ENCODE data around the gene DIP2B.

DIP2B gene

DNA sequence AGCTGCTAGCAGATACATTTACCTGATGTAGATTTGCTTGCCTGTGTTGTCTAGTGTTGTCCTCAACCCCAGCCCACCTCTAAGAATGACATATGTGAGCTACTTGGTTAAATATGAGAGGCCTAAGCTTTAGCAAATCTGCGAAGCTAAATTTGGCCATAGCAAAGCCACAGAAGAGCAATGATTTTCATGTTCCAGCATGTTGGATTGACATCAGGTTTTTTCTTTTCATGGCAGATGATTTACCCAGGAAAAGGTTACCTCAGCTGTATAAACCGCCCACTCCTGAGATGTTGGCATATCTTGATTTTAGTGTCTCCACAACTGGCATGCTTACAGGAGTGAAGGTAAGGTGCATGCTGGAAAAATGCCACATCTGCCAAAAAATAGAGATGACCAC, 222.7 kb downstream of the DIP2B start:
- H3K4me3 ChIP-seq (replicated peaks; ENCODE audit: low read depth, low read length) = no peak overlapping the region
- no peak for DNase-seq (ENCODE audit: low read depth)
- TF ChIP-seq, protein P1, sequence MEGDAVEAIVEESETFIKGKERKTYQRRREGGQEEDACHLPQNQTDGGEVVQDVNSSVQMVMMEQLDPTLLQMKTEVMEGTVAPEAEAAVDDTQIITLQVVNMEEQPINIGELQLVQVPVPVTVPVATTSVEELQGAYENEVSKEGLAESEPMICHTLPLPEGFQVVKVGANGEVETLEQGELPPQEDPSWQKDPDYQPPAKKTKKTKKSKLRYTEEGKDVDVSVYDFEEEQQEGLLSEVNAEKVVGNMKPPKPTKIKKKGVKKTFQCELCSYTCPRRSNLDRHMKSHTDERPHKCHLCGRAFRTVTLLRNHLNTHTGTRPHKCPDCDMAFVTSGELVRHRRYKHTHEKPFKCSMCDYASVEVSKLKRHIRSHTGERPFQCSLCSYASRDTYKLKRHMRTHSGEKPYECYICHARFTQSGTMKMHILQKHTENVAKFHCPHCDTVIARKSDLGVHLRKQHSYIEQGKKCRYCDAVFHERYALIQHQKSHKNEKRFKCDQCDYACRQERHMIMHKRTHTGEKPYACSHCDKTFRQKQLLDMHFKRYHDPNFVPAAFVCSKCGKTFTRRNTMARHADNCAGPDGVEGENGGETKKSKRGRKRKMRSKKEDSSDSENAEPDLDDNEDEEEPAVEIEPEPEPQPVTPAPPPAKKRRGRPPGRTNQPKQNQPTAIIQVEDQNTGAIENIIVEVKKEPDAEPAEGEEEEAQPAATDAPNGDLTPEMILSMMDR (IDR thresholded peaks at IDR 0.05; ENCODE audit: low read length, missing control alignments) = no peak

DNA sequence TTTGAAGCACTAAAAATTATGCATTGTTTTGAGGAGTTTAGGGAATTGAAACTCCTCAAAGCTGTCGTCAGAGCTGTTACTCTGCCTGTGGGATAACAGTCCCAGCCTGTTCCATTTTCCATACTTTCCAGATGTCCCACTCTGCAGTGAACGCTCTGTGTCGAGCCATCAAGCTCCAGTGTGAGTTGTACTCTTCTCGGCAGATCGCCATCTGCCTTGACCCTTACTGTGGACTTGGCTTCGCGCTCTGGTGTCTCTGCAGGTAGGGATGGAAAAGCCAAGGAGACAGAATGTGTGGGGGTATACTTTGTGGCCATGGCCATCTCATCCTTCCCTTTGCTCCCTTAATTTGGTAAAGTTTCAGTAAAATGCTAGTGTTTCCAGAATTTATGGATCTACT, 223.6 kb downstream of the DIP2B start:
- no peak overlapping the region for H3K4me3 ChIP-seq (replicated peaks; ENCODE audit: low read depth, low read length)
- TF ChIP-seq, protein P1 (IDR thresholded peaks at IDR 0.05; ENCODE audit: low read length, missing control alignments) = no peak
- DNase-seq (ENCODE audit: low read depth) = no peak

DNA sequence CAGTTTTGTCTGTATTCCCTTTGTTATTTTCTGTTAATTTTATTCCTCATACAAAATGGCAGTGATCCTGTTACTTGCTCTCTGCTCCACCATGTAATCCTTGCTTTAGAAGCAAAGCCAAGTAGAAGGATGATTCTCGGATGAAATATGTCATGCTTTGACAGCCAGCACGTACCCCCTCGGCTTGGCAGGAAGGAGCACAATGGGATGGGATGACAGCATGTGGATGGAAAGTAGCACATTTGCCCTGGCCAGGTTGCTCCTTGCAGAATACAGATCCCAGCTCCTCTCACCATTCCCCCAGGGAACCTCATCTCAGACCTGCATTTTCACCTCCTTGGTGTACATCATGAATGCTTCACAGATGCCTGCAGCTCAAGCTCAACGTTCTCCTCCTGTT, 224.1 kb downstream of the DIP2B start:
- DNase-seq (ENCODE audit: low read depth) = no peak

DNA sequence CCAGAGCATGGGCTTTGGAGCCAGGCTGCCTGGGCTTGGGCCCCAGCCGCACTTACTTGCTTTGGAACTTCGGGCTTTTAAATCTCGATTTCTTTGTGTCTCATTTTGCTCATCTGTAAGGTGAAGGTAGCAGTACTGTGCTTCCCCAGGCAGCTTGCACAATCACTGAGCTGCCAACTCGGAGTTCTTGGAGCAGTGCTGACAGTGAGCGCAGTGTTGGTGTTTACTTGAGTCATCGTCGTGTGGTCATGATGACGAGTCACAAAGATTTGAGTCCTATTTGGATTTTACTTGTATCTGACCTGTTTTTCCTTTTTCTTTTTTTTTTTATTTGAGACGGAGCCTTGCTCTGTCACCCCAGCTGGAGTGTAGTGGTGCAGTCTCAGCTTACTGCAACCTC, 227.8 kb downstream of the DIP2B start:
- peak; percentile 87 for DNase-seq (ENCODE audit: low read depth)
- no peak overlapping the region for H3K4me3 ChIP-seq (replicated peaks; ENCODE audit: low read depth, low read length)
- TF ChIP-seq, protein P1 (IDR thresholded peaks at IDR 0.05; ENCODE audit: low read length, missing control alignments) = no peak

More for the DNA sequence above, 224.1 kb downstream of the DIP2B start:
- H3K4me3 ChIP-seq (replicated peaks; ENCODE audit: low read depth, low read length) = no peak overlapping the region
- TF ChIP-seq, protein P1 (IDR thresholded peaks at IDR 0.05; ENCODE audit: low read length, missing control alignments) = no peak

DNA sequence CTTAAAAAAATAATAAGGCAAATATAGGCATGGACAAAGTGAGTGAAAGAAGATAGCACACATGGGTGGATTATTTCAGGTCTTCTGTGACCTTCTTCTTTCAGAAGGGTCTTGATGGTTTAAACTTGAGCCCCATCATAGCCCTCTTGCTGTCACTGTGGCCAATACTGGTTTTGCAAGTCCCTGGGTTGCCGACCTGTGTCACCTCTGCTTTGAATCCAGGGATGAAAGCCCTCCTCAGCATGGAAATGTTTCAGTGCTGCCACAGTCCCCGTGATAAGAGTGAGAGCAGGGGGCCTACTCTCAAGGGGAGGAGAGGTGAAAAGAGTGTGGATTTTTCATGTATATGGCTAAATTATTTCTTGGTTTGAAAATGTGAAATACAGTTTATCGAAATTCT, 228.9 kb downstream of the DIP2B start:
- no peak overlapping the region for H3K4me3 ChIP-seq (replicated peaks; ENCODE audit: low read depth, low read length)
- no peak for DNase-seq (ENCODE audit: low read depth)
- TF ChIP-seq, protein P1 (IDR thresholded peaks at IDR 0.05; ENCODE audit: low read length, missing control alignments) = no peak

DNA sequence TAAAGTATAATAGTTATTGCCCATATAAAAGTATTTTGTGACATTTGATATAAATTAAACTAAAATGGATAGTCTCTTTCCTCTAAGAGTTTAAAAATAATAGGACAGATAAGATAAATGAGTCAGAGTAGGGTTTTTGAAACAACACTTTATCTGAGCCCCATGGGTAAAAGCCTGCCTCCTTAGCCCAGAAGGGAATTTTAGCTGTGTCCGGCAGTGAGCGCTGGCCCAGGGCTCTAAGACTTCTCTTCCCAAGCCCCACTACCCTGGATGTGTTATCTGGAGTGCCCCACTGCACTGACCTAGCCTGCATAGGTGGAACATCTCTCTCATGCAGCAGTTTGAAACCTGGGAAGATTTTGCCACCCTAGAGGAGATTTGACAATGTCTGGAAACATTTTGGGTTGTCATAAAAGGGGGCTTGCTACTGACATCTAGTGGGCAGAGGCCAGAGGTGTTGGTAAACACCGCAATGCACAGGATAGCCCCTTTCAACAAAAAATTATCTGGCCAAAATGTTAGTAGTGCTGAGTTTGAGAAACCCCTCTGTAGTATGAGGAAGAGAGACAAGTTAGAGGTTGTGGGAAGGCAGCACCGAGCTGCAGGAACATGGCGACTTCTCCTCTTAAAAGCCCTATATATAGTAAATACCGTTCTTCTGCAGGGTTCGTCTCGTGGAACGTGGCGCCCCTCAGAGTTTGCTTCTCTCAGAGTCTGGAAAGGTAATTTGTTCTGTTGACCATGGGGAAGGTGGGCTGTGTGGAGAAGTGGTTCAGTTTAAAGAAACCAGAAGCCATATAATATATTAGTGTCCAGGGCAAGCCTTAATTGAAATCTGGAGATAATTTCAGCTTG, 229.9 kb downstream of the DIP2B start:
- peak; percentile 61 for DNase-seq (ENCODE audit: low read depth)
- TF ChIP-seq, protein P1 (IDR thresholded peaks at IDR 0.05; ENCODE audit: low read length, missing control alignments) = peak; percentile 85
- H3K4me3 ChIP-seq (replicated peaks; ENCODE audit: low read depth, low read length) = no peak overlapping the region

DNA sequence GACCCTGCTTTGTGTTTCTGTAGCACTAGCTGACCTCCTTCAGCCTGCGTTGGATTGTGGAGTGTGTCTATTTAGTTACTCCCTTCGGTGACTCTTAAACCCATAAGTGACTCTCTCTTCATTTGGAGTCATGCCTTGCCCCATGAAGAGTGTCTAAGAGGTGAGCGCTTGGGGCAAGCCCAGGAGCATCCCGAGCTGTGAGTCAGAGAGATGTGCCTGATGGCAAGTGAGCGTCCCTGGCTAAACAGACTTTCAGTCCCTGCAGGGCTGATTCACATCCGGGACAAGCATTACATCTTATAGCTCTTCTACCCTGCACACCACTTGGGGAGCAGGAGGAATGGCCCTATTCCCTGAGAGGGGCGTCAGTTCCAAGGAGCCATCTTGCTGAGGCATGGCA, 234.8 kb downstream of the DIP2B start:
- TF ChIP-seq, protein P1 (IDR thresholded peaks at IDR 0.05; ENCODE audit: low read length, missing control alignments) = no peak
- H3K4me3 ChIP-seq (replicated peaks; ENCODE audit: low read depth, low read length) = no peak overlapping the region
- no peak for DNase-seq (ENCODE audit: low read depth)
